Type B pancreatic cell (in vitro differentiated cells): Measurements from ENCODE around the gene ROR2. TPM values are rescaled to one million over a fixed set of nuclear protein-coding genes. Genes with fewer than 3 reads are reported as not detected.
"Not testable (repeated sequence)": the region's sequence is repeated elsewhere in the genome, so short reads cannot be mapped to it uniquely, and the experiment has no call there.

Experiments
- DNase-seq: peaks from one replicate; pipeline ENCODE4 v3.0.0; 2021; ENCODE audit warnings: mixed read lengths; ENCODE audit not compliant: unreplicated experiment; ENCODE audit errors: extremely low spot score
- H3K27ac Mint-ChIP-seq: 2 replicates; pipeline ENCODE4 v1.8.0; 2021; ENCODE audit warnings: mild to moderate bottlenecking, mixed read lengths
- H3K27me3 Mint-ChIP-seq: 2 replicates; pipeline ENCODE4 v1.8.0; 2021; ENCODE audit warnings: mixed read lengths
- H3K36me3 Mint-ChIP-seq: 2 replicates; pipeline ENCODE4 v1.8.0; 2021; ENCODE audit warnings: mixed read lengths
- H3K4me1 Mint-ChIP-seq: one replicate; pipeline ENCODE4 v1.8.0; 2021; ENCODE audit warnings: mixed read lengths; ENCODE audit not compliant: unreplicated experiment
- H3K4me3 Mint-ChIP-seq: 2 replicates; pipeline ENCODE4 v1.8.0; 2021; ENCODE audit warnings: mild to moderate bottlenecking, mixed read lengths
- H3K9me3 Mint-ChIP-seq: 2 replicates; pipeline ENCODE4 v1.8.0; 2021; ENCODE audit warnings: mixed read lengths
- CTCF ChIP-seq: fragments of 200-600 bp; sonication (generic); conservative IDR thresholded peaks from 2 replicates; pipeline ENCODE4 v1.5.0; 2021; ENCODE audit warnings: antibody characterized with exemption, mild to moderate bottlenecking
- total RNA-seq: library from RNA; stranded (reverse); gene quantifications from 2 replicates; pipeline ENCODE4 v1.2.1, GENCODE V29; 2021; ENCODE audit warnings: low replicate concordance

Gene ROR2
- total RNA-seq, 1 donor from 2014 or later = 48.9 TPM

GRCh38 chr9:91644433-91644832 lies 305.6 kb downstream of the ROR2 start:
- no peak for DNase-seq
- H3K9me3 Mint-ChIP-seq = peaks cover 8% of the 10 kb centered on the region
- no peak overlapping the region for H3K4me3 Mint-ChIP-seq
- H3K36me3 Mint-ChIP-seq = peaks cover 3% of the 10 kb centered on the region
- no peak for TF ChIP-seq CTCF
- peaks cover 6% of the 10 kb centered on the region for H3K27me3 Mint-ChIP-seq
- H3K4me1 Mint-ChIP-seq = no peaks in the 10 kb centered on the region
- H3K27ac Mint-ChIP-seq = no peak overlapping the region

GRCh38 chr9:91643481-91644077 lies 306.4 kb downstream of the ROR2 start:
- TF ChIP-seq CTCF = no peak
- Mint-ChIP-seq H3K27ac (no peak overlapping the region), H3K4me3 (no peak overlapping the region), H3K36me3 (peaks cover 3% of the 10 kb centered on the region), H3K9me3 (peaks cover 8% of the 10 kb centered on the region), H3K4me1 (no peaks in the 10 kb centered on the region), H3K27me3 (peaks cover 6% of the 10 kb centered on the region)
- no peak for DNase-seq

- H3K9me3 Mint-ChIP-seq = peaks cover 9% of the 10 kb centered on the region
- DNase-seq = no peak
- H3K4me1 Mint-ChIP-seq = no peaks in the 10 kb centered on the region
- H3K27ac Mint-ChIP-seq = peak overlapping the region; percentile 32
- H3K4me3 Mint-ChIP-seq = no peak overlapping the region
- no peak for TF ChIP-seq CTCF
- H3K36me3 Mint-ChIP-seq = peaks cover 3% of the 10 kb centered on the region
- H3K27me3 Mint-ChIP-seq = peaks cover 6% of the 10 kb centered on the region
These were observed 307.3 kb downstream of the ROR2 start for GRCh38 chr9:91642771-91643170.

- no peak overlapping the region for H3K4me3 Mint-ChIP-seq
- H3K36me3 Mint-ChIP-seq = peaks cover 3% of the 10 kb centered on the region
- H3K27me3 Mint-ChIP-seq = no peaks in the 10 kb centered on the region
- peaks cover 11% of the 10 kb centered on the region for H3K9me3 Mint-ChIP-seq
- H3K4me1 Mint-ChIP-seq = no peaks in the 10 kb centered on the region
- no peak for TF ChIP-seq CTCF
- H3K27ac Mint-ChIP-seq = no peak overlapping the region
- DNase-seq = no peak
These were observed 309.6 kb downstream of the ROR2 start for GRCh38 chr9:91640428-91640827.

GRCh38 chr9:91639054-91639453 lies 311.0 kb downstream of the ROR2 start:
- no peak for TF ChIP-seq CTCF
- H3K9me3 Mint-ChIP-seq = peaks cover 11% of the 10 kb centered on the region
- peaks cover 3% of the 10 kb centered on the region for H3K36me3 Mint-ChIP-seq
- H3K27me3 Mint-ChIP-seq = peaks cover 2% of the 10 kb centered on the region
- no peak overlapping the region for H3K4me3 Mint-ChIP-seq
- H3K27ac Mint-ChIP-seq = no peak overlapping the region
- no peaks in the 10 kb centered on the region for H3K4me1 Mint-ChIP-seq
- no peak for DNase-seq

- H3K4me1 Mint-ChIP-seq, H3K27ac Mint-ChIP-seq, H3K9me3 Mint-ChIP-seq, H3K27me3 Mint-ChIP-seq, DNase-seq, H3K36me3 Mint-ChIP-seq, H3K4me3 Mint-ChIP-seq: not testable (repeated sequence)
These were observed 315.2 kb downstream of the ROR2 start for GRCh38 chr9:91634832-91635231.
